IMR-90 (cell line): Measurements from ENCODE around the gene LEP. TPM values are rescaled to one million over a fixed set of nuclear protein-coding genes. Genes with fewer than 3 reads are reported as not detected.
A peak's percentile ranks its signal among the peaks of the same experiment; 100 is the strongest.

Source experiments
- ATAC-seq: fragments of 200-7000 bp; cut with Tn5 transposase; 2 replicates; pipeline ENCODE4 v1.9.1; 2020; ENCODE audit warnings: low read depth, mild to moderate bottlenecking, moderate library complexity
- BruUV-seq: library from RNA; stranded (reverse); fragments of 400-500 nt; replicated peaks from 2 replicates; lab custom pipeline; 2021; lab: Mats Ljungman, UMichigan
- CTCF ChIA-PET: fragments of 300-600 bp; formaldehyde crosslinking; extraction: SDS; loops from one replicate; lab custom pipeline; 2021; ENCODE audit warnings: antibody characterized with exemption; lab: Yijun Ruan, JAX
- POLR2A ChIA-PET: fragments of 300-600 bp; sonication (Branson Sonifier 250); formaldehyde crosslinking; loops from one replicate; lab custom pipeline; 2022; ENCODE audit warnings: antibody characterized with exemption; ENCODE audit not compliant: unreplicated experiment; lab: Charles Lee
- DNase-seq: peaks from one replicate; pipeline ENCODE4 v3.0.0; 2013
- H2AFZ ChIP-seq: replicated peaks from 2 replicates; pipeline ENCODE3; 2013; ENCODE audit warnings: low read length, mild to moderate bottlenecking; ENCODE audit not compliant: poor library complexity
- H2AK5ac ChIP-seq: 2 replicates; pipeline ENCODE4 v1.6.1; 2013; ENCODE audit warnings: low read depth, low read length, inconsistent platforms
- H2AK9ac ChIP-seq: replicated peaks from 2 replicates; pipeline ENCODE3; 2013; ENCODE audit warnings: mild to moderate bottlenecking, low read depth, low read length, moderate library complexity; ENCODE audit not compliant: poor library complexity
- H2BK120ac ChIP-seq: 2 replicates; pipeline ENCODE4 v1.6.1; 2013; ENCODE audit warnings: low read depth, low read length, inconsistent platforms
- H2BK15ac ChIP-seq: 3 replicates; pipeline ENCODE4 v1.6.1; 2013; ENCODE audit warnings: low read depth, low read length, inconsistent platforms
- H2BK20ac ChIP-seq: 2 replicates; pipeline ENCODE4 v1.6.1; 2013; ENCODE audit warnings: low read depth, mild to moderate bottlenecking, inconsistent platforms, low read length, moderate library complexity
- H2BK5ac ChIP-seq: 2 replicates; pipeline ENCODE4 v1.6.1; 2013; ENCODE audit warnings: mild to moderate bottlenecking, low read depth, low read length, inconsistent platforms; ENCODE audit not compliant: poor library complexity, severe bottlenecking
- H3K14ac ChIP-seq: replicated peaks from 2 replicates; pipeline ENCODE4 v1.6.1; 2013; ENCODE audit warnings: low read depth, low read length, inconsistent platforms
- H3K18ac ChIP-seq: 2 replicates; pipeline ENCODE4 v1.6.1; 2013; ENCODE audit warnings: low read depth, low read length, control low read depth
- H3K23ac ChIP-seq: 2 replicates; pipeline ENCODE4 v1.6.1; 2013; ENCODE audit warnings: low read depth, low read length, inconsistent platforms
- H3K27ac ChIP-seq: 2 replicates; pipeline ENCODE4 v1.5.1; 2013; ENCODE audit warnings: mild to moderate bottlenecking, control low read depth, low read length; ENCODE audit not compliant: insufficient read depth
- H3K27me3 ChIP-seq: 2 replicates; pipeline ENCODE4 v1.6.1; 2013; ENCODE audit warnings: low read length; ENCODE audit not compliant: control insufficient read depth, insufficient read depth
- H3K36me3 ChIP-seq: 2 replicates; pipeline ENCODE4 v1.6.1; 2013; ENCODE audit warnings: low read length, mixed read lengths; ENCODE audit not compliant: control insufficient read depth, insufficient read depth
- H3K4ac ChIP-seq: 2 replicates; pipeline ENCODE4 v1.6.1; 2013; ENCODE audit warnings: low read depth, low read length, inconsistent platforms
- H3K4me1 ChIP-seq: 2 replicates; pipeline ENCODE4 v1.6.1; 2013; ENCODE audit warnings: low read length, mixed read lengths; ENCODE audit not compliant: control insufficient read depth, insufficient read depth
- H3K4me2 ChIP-seq: 2 replicates; pipeline ENCODE4 v1.6.1; 2013; ENCODE audit warnings: low read depth, mild to moderate bottlenecking, control low read depth, low read length, moderate library complexity
- H3K4me3 ChIP-seq: 2 replicates; pipeline ENCODE4 v1.5.1; 2013; ENCODE audit warnings: low read depth, mild to moderate bottlenecking, control low read depth, low read length, moderate library complexity; ENCODE audit not compliant: insufficient read depth
- H3K56ac ChIP-seq: 2 replicates; pipeline ENCODE4 v1.6.1; 2013; ENCODE audit warnings: low read length, inconsistent platforms; ENCODE audit not compliant: insufficient read depth; ENCODE audit errors: extremely low read depth
- H3K79me1 ChIP-seq, 2 experiments: 2 replicates each; pipeline ENCODE4 v1.6.1; 2013; ENCODE audit warnings: low read length in 2 of 2, inconsistent platforms in 1 of 2, low read depth in 1 of 2
- H3K9ac ChIP-seq: 2 replicates; pipeline ENCODE4 v1.6.1; 2013; ENCODE audit warnings: low read depth, low read length, control low read depth
- H3K9me1 ChIP-seq: 2 replicates; pipeline ENCODE4 v1.6.1; 2013; ENCODE audit warnings: low read length, inconsistent platforms; ENCODE audit not compliant: insufficient read depth
- H3K9me3 ChIP-seq: 2 replicates; pipeline ENCODE4 v1.6.1; 2013; ENCODE audit warnings: low read length; ENCODE audit not compliant: control insufficient read depth, insufficient read depth
- H4K20me1 ChIP-seq: 2 replicates; pipeline ENCODE4 v1.6.1; 2013; ENCODE audit warnings: low read length, inconsistent platforms; ENCODE audit not compliant: insufficient read depth
- H4K5ac ChIP-seq: 2 replicates; pipeline ENCODE4 v1.6.1; 2013; ENCODE audit warnings: mild to moderate bottlenecking, low read depth, low read length, control low read depth
- H4K8ac ChIP-seq, 2 experiments: 2 replicates each; pipeline ENCODE4 v1.6.1; 2013; ENCODE audit warnings: low read depth in 2 of 2, low read length in 2 of 2, control low read depth in 1 of 2, inconsistent platforms in 1 of 2
- H4K91ac ChIP-seq: 2 replicates; pipeline ENCODE4 v1.6.1; 2013; ENCODE audit warnings: low read depth, low read length, inconsistent platforms; ENCODE audit not compliant: insufficient read depth
- CEBPB ChIP-seq: IDR thresholded peaks from 2 replicates; pipeline ENCODE4 v1.6.1; 2012; ENCODE audit warnings: low read depth, low read length, improper control_type of control experiment
- CHD1 ChIP-seq: IDR thresholded peaks from 2 replicates; pipeline ENCODE4 v1.6.1; 2012; ENCODE audit warnings: low read depth, low read length, improper control_type of control experiment
- CTCF ChIP-seq: conservative IDR thresholded peaks from 2 replicates; pipeline ENCODE4 v1.5.1; 2012; ENCODE audit warnings: mild to moderate bottlenecking, low read depth, low read length, improper control_type of control experiment
- FOS ChIP-seq: fragments of 150-350 bp; IDR thresholded peaks from 2 replicates; pipeline ENCODE4 v1.6.1; 2016; ENCODE audit warnings: low read depth, low read length
- MAFK ChIP-seq: IDR thresholded peaks from 2 replicates; pipeline ENCODE4 v1.6.1; 2012; ENCODE audit warnings: low read depth, low read length, improper control_type of control experiment
- NFE2L2 ChIP-seq: fragments of 150-350 bp; IDR thresholded peaks from 2 replicates; pipeline ENCODE4 v1.6.1; 2016; ENCODE audit warnings: low read depth, mild to moderate bottlenecking, low read length
- RAD21 ChIP-seq: IDR thresholded peaks from 2 replicates; pipeline ENCODE4 v1.6.1; 2012; ENCODE audit warnings: low read length, improper control_type of control experiment
- RCOR1 ChIP-seq: IDR thresholded peaks from 2 replicates; pipeline ENCODE4 v1.6.1; 2012; ENCODE audit warnings: mild to moderate bottlenecking, low read length, improper control_type of control experiment; ENCODE audit not compliant: insufficient replicate concordance
- SMC3 ChIP-seq: fragments of 150-350 bp; IDR thresholded peaks from 2 replicates; pipeline ENCODE4 v1.6.1; 2016; ENCODE audit warnings: low read depth, mild to moderate bottlenecking, antibody characterized with exemption, low read length, moderate library complexity
- USF2 ChIP-seq: fragments of 150-350 bp; IDR thresholded peaks from 2 replicates; pipeline ENCODE4 v1.6.1; 2017; ENCODE audit warnings: mild to moderate bottlenecking, antibody characterized with exemption, low read length, low read depth
- WGBS, 2 experiments: methylation state at CpG; one replicate each; pipeline versions ENCODE4 v1.1.5 to v1.1.7; 2013; ENCODE audit warnings: missing lambda C conversion rate in 2 of 2; ENCODE audit not compliant: insufficient read length in 1 of 2; ENCODE audit errors: extremely low coverage in 2 of 2; 5-methylcytosine and 5-hydroxymethylcytosine counted together
- dilution Hi-C: fragments of 300-500 bp; cut with HindIII; formaldehyde crosslinking; loops from one replicate; pipeline ENCODE4 v1.14.3; 2018; ENCODE audit warnings: low sequenced_read_pairs; ENCODE audit not compliant: unreplicated experiment
- in situ Hi-C: fragments of 300-500 bp; cut with MboI; formaldehyde crosslinking; loops from 3 replicates; pipeline ENCODE4 v1.14.3; 2019; ENCODE audit warnings: low sequenced_read_pairs, inconsistent platforms, mixed read lengths
- intact Hi-C: fragments of 100-400 bp; cut with micrococcal nuclease; formaldehyde crosslinking; loops from 2 replicates; pipeline ENCODE4 v1.10.0; 2022
- polyA plus RNA-seq, 3 experiments: library from polyadenylated mRNA; depleted of rRNA; stranded (reverse); fragments of >200 nt; gene quantifications; 2 replicates each; pipeline ENCODE4 v1.2.3, GENCODE V29; 2012; ENCODE audit warnings: low replicate concordance in 1 of 3
- total RNA-seq: library from RNA; depleted of rRNA; stranded (reverse); fragments of >200 nt; gene quantifications from 2 replicates; pipeline ENCODE4 v1.2.3, GENCODE V29; 2012

Gene LEP
- total and polyA plus RNA-seq, 2 of the 4 experiments (the other 2 are of a cell fraction), result not detected

- Histone ChIP-seq H3K23ac (no peak overlapping the region), H4K91ac (0 out of 2 replicates have a peak overlapping the region, but pooled peaks have one; percentile 18), H2AK5ac (peak overlapping the region; percentile 68; the same call in 1 of the 2 replicates), H2BK5ac (peak overlapping the region; percentile 33), H4K8ac (peak overlapping the region in 1 of 2 experiments; percentile 73; a peak in 2 of 4 replicates), H3K79me1 (no peaks in the 10 kb centered on the region), H2BK120ac (peak overlapping the region; percentile 69), H4K20me1 (no peaks in the 10 kb centered on the region), H2AK9ac (no peak overlapping the region), H3K9me3 (peaks cover 14% of the 10 kb centered on the region), H3K27me3 (peaks cover 45% of the 10 kb centered on the region), H3K36me3 (no peaks in the 10 kb centered on the region), H3K9ac (no peak overlapping the region), H3K56ac (no peak overlapping the region), H3K14ac (no peak overlapping the region), H3K4me3 (no peak overlapping the region), H3K27ac (peak overlapping the region; percentile 10; the same call in 1 of the 2 replicates), H3K4ac (peak overlapping the region; percentile 37; the same call in 1 of the 2 replicates), H2BK20ac (peak overlapping the region; percentile 59), H3K18ac (peak overlapping the region; percentile 29; the same call in 1 of the 2 replicates), H3K4me2 (no peak overlapping the region), H4K5ac (0 out of 2 replicates have a peak overlapping the region, but pooled peaks have one; percentile 32), H2BK15ac (peak overlapping the region; percentile 9; the same call in 1 of the 3 replicates), H3K4me1 (no peaks in the 10 kb centered on the region), H3K9me1 (no peaks in the 10 kb centered on the region), H2AFZ (peak overlapping the region; percentile 37)
- dilution Hi-C loops, result no loop called here
- DNase-seq (peak; percentile 90), ATAC-seq (peak; percentile 88)
- CTCF ChIA-PET, result interaction anchor here (1.2 to 1.4 kb wide), 2 partner anchors 18 to 110 kb away, joined by 3 read pairs; no protein-coding TSS in a partner anchor
- TF ChIP-seq CHD1, result no peak
- no peak for TF ChIP-seq SMC3
- peak; percentile 79; the same call in 1 of the 2 replicates for TF ChIP-seq CEBPB
- no peak for TF ChIP-seq CTCF
- TF ChIP-seq MAFK, result peak; percentile 64; the same call in 1 of the 2 replicates
- TF ChIP-seq RAD21, result no peak
- TF ChIP-seq FOS, result 0 out of 2 replicates have a peak, but pooled peaks have one; percentile 27
- TF ChIP-seq USF2, result peak; percentile 75
- TF ChIP-seq NFE2L2, result peak; percentile 84
- TF ChIP-seq RCOR1, result peak; percentile 17
- POLR2A ChIA-PET, result interaction anchor here (0.6 kb wide), 1 partner anchor 624 kb away, joined by 9 read pairs; no protein-coding TSS in a partner anchor
- WGBS, 2 experiments, result no CpG with 5 or more reads among the region's 1 CpG
- no TSS peak for BruUV-seq
- in situ Hi-C loops, result no loop called here
- intact Hi-C loops, result no loop called here
Observed at GRCh38 chr7:128236924-128237586, 4.0 kb upstream of the LEP start.
